ENCODE data around the gene METTL27. TPM values are rescaled to one million over a fixed set of nuclear protein-coding genes. Genes with fewer than 3 reads are reported as not detected.

Gene METTL27
- total RNA-seq, 4 donors from 2014 or later: 2.1 to 7.9 (median 2.4) TPM

DNA sequence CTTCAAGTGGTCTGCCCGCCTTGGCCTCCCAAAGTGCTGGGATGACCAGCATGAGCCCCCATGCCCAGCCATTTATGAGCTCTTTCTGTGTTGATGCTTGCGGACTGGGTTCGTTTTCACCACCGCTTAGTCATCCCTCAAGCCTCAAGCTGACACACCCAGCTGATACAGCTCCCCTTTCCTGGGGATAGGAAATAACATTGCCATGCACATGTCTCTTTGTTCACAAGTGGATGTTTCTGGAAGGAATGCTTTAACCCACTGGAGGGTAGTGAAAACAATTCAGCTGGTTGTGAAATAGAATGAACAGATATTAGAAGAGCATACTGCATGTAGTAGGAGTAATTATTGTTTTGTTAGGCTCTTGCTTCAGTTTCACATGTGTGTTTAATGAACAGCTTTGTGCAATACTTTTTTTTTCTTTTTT lies 8.5 kb upstream of the METTL27 start:
- TF ChIP-seq, protein P1, sequence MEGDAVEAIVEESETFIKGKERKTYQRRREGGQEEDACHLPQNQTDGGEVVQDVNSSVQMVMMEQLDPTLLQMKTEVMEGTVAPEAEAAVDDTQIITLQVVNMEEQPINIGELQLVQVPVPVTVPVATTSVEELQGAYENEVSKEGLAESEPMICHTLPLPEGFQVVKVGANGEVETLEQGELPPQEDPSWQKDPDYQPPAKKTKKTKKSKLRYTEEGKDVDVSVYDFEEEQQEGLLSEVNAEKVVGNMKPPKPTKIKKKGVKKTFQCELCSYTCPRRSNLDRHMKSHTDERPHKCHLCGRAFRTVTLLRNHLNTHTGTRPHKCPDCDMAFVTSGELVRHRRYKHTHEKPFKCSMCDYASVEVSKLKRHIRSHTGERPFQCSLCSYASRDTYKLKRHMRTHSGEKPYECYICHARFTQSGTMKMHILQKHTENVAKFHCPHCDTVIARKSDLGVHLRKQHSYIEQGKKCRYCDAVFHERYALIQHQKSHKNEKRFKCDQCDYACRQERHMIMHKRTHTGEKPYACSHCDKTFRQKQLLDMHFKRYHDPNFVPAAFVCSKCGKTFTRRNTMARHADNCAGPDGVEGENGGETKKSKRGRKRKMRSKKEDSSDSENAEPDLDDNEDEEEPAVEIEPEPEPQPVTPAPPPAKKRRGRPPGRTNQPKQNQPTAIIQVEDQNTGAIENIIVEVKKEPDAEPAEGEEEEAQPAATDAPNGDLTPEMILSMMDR (IDR thresholded peaks at IDR 0.05; ENCODE audit: low read depth): no peak

DNA sequence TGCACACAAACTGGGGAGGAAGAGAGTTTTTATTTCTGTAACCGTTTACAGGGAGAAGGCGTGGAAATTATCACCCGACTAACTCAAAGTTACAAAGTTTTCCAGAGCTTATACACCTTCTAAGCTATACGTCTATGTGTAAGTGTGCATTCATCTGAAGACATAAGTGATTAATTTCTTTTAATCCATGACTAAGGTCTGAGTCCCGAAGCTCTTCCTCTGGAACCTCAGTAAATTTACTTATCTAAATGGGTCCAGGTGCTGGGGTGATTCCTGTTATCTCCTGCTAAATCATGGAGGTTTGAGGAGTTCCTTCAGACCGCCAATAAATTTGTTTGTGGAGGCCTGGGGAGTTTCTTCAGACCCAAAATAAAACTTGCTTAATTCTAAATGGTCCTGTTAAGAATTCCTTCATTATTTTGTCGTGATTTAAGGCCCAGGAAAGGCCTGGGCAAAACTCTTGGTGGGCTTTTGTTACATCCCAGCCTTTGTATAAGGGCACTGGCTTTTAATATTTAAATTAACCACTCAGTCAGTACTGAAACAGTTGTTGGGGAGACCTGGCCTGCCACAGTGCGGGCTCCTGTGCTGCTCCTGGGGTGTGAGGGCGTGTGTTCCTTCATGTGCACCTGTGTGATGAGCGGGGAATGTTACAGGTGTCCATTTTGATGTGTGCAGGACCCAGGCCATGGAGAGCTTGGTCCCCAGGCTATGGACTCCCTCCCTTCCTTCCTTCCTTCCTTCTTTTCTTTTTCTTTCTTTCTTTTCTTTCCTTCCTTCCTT lies 5.8 kb upstream of the METTL27 start:
- TF ChIP-seq, protein P1 (IDR thresholded peaks at IDR 0.05; ENCODE audit: low read depth): no peak

DNA sequence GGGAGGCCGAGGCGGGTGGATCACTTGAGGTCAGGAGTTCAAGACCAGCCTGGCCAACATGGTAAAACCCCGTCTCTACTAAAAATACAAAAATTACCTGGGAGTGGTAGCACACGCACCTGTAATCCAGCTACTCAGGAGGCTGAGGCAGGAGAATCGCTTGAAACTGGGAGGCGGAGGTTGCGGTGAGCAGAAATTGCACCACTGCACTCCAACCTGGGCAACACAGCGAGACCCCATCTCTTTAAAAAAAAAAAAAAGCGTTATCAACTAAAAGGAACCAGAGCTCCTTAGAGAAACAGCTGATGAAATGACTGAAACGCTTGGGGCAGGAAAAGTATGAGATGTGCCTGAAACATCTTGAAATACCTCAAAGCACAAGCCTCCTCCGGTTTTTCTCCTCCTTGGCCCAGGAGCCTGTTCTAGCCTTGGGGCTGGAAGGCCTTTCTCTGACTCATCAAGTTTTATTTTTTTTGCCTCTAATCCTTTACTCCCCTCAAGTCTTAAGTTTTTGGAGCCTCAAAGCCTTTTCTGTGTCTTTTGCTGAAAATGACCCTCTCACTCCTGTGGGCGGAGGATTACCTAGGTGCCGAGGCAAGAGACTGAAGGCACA lies 2.6 kb upstream of the METTL27 start:
- TF ChIP-seq, protein P1 (IDR thresholded peaks at IDR 0.05; ENCODE audit: low read depth): no peak

DNA sequence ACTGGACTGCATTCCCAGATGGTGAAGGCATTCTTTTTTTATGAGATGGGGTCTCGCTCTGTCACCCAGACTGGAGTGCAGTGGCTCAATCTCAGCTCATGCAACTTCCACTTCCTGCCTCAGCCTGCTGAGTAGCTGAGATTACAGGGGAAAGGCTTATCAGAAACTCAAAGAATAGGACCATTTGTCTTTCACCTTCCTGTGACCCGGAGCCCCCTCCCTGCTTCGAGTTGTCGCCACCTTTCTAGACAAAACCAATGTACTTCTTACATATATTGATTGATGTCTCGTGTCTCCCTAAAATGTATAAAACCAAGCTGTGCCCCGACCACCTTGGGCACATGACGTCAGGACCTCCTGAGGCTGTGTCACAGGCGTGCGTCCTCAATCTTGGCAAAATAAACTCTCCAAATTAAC lies 1.8 kb upstream of the METTL27 start:
- TF ChIP-seq, protein P1 (IDR thresholded peaks at IDR 0.05; ENCODE audit: low read depth): no peak

DNA sequence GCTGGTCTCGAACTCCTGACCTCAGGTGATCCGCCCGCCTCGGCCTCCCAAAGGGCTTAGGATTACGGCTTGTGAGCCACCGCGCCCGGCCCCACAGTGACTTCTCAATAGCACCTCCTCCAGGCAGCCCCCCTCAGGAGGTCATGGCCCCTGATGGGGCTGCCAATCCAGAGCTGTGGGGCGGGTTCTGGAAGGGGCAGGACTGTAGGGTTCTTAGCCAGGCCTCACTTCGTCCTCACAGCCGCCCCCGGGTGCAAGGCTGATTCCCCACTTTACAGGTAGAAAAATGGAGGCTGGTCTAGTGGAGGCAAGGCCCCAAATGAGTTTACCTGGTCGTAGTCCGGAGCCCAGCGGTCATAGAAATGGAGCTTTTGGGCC lies 638 bp downstream of the METTL27 start:
- TF ChIP-seq, protein P1 (IDR thresholded peaks at IDR 0.05; ENCODE audit: low read depth): no peak

DNA sequence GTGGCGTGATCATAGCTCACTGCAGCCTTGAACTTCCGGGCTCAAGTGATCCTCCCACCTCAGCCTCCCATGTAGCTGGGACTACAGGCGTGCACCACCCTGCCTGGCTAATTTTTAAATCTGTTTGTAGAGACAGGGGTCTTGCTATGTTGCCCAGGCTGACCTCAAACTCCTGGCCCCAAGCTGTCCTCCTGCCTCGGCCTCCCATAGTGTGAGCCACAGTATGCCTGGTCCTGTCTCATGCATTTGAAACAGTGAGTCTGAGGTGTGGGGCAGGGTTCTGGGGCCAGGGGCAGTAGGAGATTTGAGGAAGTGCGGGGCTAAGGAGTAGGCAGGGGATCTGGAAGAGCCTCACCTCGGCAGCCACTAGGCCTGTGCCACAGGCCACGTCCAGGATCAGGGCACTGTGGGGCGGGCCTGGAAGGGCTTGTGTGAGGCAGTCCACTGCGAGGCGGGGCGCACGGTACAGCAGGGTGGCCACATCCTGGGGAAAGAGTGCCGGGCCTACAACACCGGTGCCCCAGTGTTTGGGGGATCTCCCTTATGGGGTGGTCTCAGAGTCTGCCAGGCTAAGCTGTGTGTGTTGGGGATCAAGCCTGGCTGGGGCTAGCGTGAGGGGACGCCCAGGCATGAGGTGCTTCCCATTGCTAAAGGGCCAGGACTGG lies 1.5 kb downstream of the METTL27 start:
- TF ChIP-seq, protein P1 (IDR thresholded peaks at IDR 0.05; ENCODE audit: low read depth): no peak

Measured in subcutaneous adipose tissue (tissue), 4 donors.